ENCODE measurements around the gene MC4R. TPM values are rescaled to one million over a fixed set of nuclear protein-coding genes. Genes with fewer than 3 reads are reported as not detected.

Gene MC4R
- total RNA-seq, 2 experiments from 2014 or later, result not detected

DNA sequence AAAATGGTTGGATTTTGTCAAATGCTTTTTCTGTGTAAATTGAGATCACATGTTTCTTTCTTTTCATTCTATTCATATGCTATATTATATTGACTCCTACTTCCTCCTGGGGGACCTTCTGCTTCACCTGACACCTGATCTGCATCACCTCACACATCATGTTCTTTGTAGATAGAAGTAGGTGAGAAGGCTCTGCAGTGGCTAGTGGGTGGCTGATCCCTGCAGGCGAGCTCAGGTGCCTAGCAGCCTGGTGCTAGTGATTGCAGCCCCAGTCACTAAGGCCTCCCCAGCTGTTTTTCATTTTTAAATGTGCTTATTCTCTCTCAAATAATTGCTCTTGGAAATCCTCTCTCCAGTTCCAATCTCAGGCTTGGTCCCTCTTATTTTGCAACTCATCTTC is 33.6 kb downstream of the MC4R start:
- ChIA-PET CTCF (no interaction called here), POLR2A (interaction anchor here (0.8 kb wide), 1 partner anchor 43 kb away, joined by 3 read pairs; no protein-coding TSS in a partner anchor)
- intact Hi-C loops (cut with micrococcal nuclease), result no loop called here
- no peak overlapping the region for H3K27ac Mint-ChIP-seq
- H3K27me3 Mint-ChIP-seq, result no peaks in the 10 kb centered on the region
- no peaks in the 10 kb centered on the region for H3K36me3 Mint-ChIP-seq (ENCODE audit: low read depth)
- DNase-seq, result no peak
- peaks cover 4% of the 10 kb centered on the region for H3K9me3 Mint-ChIP-seq
- no peaks in the 10 kb centered on the region for H3K4me1 Mint-ChIP-seq (ENCODE audit: low read depth)
- TF ChIP-seq, protein P1, sequence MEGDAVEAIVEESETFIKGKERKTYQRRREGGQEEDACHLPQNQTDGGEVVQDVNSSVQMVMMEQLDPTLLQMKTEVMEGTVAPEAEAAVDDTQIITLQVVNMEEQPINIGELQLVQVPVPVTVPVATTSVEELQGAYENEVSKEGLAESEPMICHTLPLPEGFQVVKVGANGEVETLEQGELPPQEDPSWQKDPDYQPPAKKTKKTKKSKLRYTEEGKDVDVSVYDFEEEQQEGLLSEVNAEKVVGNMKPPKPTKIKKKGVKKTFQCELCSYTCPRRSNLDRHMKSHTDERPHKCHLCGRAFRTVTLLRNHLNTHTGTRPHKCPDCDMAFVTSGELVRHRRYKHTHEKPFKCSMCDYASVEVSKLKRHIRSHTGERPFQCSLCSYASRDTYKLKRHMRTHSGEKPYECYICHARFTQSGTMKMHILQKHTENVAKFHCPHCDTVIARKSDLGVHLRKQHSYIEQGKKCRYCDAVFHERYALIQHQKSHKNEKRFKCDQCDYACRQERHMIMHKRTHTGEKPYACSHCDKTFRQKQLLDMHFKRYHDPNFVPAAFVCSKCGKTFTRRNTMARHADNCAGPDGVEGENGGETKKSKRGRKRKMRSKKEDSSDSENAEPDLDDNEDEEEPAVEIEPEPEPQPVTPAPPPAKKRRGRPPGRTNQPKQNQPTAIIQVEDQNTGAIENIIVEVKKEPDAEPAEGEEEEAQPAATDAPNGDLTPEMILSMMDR (IDR thresholded peaks at IDR 0.05), result no peak
- H3K4me3 Mint-ChIP-seq, result no peak overlapping the region
- ATAC-seq, result no peak

GRCh38 chr18:60331890-60332289 is 40.7 kb downstream of the MC4R start:
- TF ChIP-seq, protein P1 (IDR thresholded peaks at IDR 0.05), result no peak
- H3K4me1 Mint-ChIP-seq (ENCODE audit: low read depth), result no peaks in the 10 kb centered on the region
- ChIA-PET CTCF (no interaction called here), POLR2A (no interaction called here)
- no peak overlapping the region for H3K4me3 Mint-ChIP-seq
- peaks cover 3% of the 10 kb centered on the region for H3K9me3 Mint-ChIP-seq
- no peaks in the 10 kb centered on the region for H3K27me3 Mint-ChIP-seq
- DNase-seq, result no peak
- ATAC-seq, result no peak
- intact Hi-C loops (cut with micrococcal nuclease), result no loop called here
- H3K27ac Mint-ChIP-seq, result no peak overlapping the region
- no peaks in the 10 kb centered on the region for H3K36me3 Mint-ChIP-seq (ENCODE audit: low read depth)

- TF ChIP-seq, protein P1 (IDR thresholded peaks at IDR 0.05), result no peak
- no peak overlapping the region for H3K27ac Mint-ChIP-seq
- intact Hi-C loops (cut with micrococcal nuclease), result no loop called here
- peaks cover 1% of the 10 kb centered on the region for H3K9me3 Mint-ChIP-seq
- DNase-seq (no peak), ATAC-seq (no peak)
- H3K4me3 Mint-ChIP-seq, result no peak overlapping the region
- no peaks in the 10 kb centered on the region for H3K27me3 Mint-ChIP-seq
- ChIA-PET CTCF (no interaction called here), POLR2A (no interaction called here)
- no peaks in the 10 kb centered on the region for H3K36me3 Mint-ChIP-seq (ENCODE audit: low read depth)
- no peaks in the 10 kb centered on the region for H3K4me1 Mint-ChIP-seq (ENCODE audit: low read depth)
Measured at GRCh38 chr18:60329131-60329530, 43.4 kb downstream of the MC4R start.

DNA sequence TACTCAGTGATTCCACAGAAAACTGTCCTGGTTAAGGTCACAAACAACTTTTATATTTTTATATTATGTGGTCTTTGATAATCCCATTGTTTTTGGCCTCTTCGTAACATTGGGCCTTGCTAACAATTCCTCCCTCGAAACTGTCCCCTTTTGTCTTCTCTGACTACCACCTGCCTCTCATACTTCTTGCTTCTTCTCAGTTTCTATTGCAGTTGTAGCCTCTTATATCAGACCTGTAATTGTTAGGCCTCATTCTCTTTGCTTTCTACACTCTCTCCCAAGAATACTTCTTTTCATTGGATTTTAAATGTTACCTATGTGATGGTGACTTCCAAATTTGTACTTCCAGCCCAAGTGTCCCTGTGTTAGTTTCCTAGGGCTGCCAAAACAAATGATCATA is 44.7 kb downstream of the MC4R start:
- TF ChIP-seq, protein P1 (IDR thresholded peaks at IDR 0.05), result no peak
- no peak for ATAC-seq
- H3K36me3 Mint-ChIP-seq (ENCODE audit: low read depth), result no peaks in the 10 kb centered on the region
- H3K27ac Mint-ChIP-seq, result no peak overlapping the region
- DNase-seq, result no peak
- H3K9me3 Mint-ChIP-seq, result peaks cover 1% of the 10 kb centered on the region
- no peaks in the 10 kb centered on the region for H3K4me1 Mint-ChIP-seq (ENCODE audit: low read depth)
- intact Hi-C loops (cut with micrococcal nuclease), result no loop called here
- H3K27me3 Mint-ChIP-seq, result no peaks in the 10 kb centered on the region
- ChIA-PET POLR2A (no interaction called here), CTCF (no interaction called here)
- H3K4me3 Mint-ChIP-seq, result no peak overlapping the region

DNA sequence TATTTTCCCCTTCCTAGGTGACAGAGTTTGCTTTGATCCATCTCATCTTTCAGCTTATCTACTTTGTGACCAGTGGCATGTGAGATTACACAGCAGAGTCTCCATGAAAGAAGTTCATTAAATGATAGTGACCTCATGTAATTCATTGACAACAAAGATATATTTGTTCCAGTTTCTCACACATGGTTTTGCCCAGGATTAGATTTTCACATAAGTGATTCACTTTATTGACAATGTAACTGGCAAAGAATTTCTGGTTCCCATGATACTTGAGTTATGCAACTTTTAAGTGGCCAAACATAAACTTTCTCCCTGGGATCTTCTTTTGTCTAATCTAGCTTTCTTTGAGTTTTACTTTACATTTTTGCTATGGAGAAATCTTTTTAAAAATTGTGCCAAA is 50.0 kb downstream of the MC4R start:
- ATAC-seq (no peak), DNase-seq (no peak)
- intact Hi-C loops (cut with micrococcal nuclease), result no loop called here
- no peaks in the 10 kb centered on the region for H3K27me3 Mint-ChIP-seq
- H3K4me3 Mint-ChIP-seq, result no peak overlapping the region
- TF ChIP-seq, protein P1 (IDR thresholded peaks at IDR 0.05), result no peak
- no peak overlapping the region for H3K27ac Mint-ChIP-seq
- peaks cover 4% of the 10 kb centered on the region for H3K9me3 Mint-ChIP-seq
- no peaks in the 10 kb centered on the region for H3K36me3 Mint-ChIP-seq (ENCODE audit: low read depth)
- ChIA-PET POLR2A (no interaction called here), CTCF (no interaction called here)
- H3K4me1 Mint-ChIP-seq (ENCODE audit: low read depth), result no peaks in the 10 kb centered on the region
